NCI-H345 treated with DMSO at 0.1 percent for 48 hours (cell line): Measurements from ENCODE around the gene TRDN.
"Not testable (repeated sequence)": the region's sequence is repeated elsewhere in the genome, so short reads cannot be mapped to it uniquely, and the experiment has no call there.

ENCODE experiments used
- DNase-seq: peaks from one replicate; lab custom pipeline; 2025; ENCODE audit not compliant: unreplicated experiment; lab: John Stamatoyannopoulos, UW

The TRDN gene

GRCh38 chr6:123515715-123516114 is 121.0 kb downstream of the TRDN start:
- no peak for DNase-seq

- DNase-seq, result no peak
Measured at GRCh38 chr6:123509112-123509511, 127.6 kb downstream of the TRDN start.

GRCh38 chr6:123508290-123508689 is 128.5 kb downstream of the TRDN start:
- no peak for DNase-seq

GRCh38 chr6:123507582-123507981 is 129.2 kb downstream of the TRDN start:
- no peak for DNase-seq

GRCh38 chr6:123503619-123504018 is 133.1 kb downstream of the TRDN start:
- DNase-seq, result no peak

- DNase-seq, result no peak
Measured at GRCh38 chr6:123497025-123497424, 139.7 kb downstream of the TRDN start.

- DNase-seq, result no peak
Measured at GRCh38 chr6:123489589-123489988, 147.2 kb downstream of the TRDN start.

- no peak for DNase-seq
Measured at GRCh38 chr6:123480986-123481385, 155.8 kb downstream of the TRDN start.

GRCh38 chr6:123472025-123472702 is 164.6 kb downstream of the TRDN start:
- not testable (repeated sequence) for DNase-seq

GRCh38 chr6:123467392-123467791 is 169.4 kb downstream of the TRDN start:
- no peak for DNase-seq

GRCh38 chr6:123462152-123462551 is 174.6 kb downstream of the TRDN start:
- no peak for DNase-seq

- no peak for DNase-seq
Measured at GRCh38 chr6:123458218-123458617, 178.5 kb downstream of the TRDN start.

- no peak for DNase-seq
Measured at GRCh38 chr6:123456836-123457235, 179.9 kb downstream of the TRDN start.

- no peak for DNase-seq
Measured at GRCh38 chr6:123454448-123454847, 182.3 kb downstream of the TRDN start.

GRCh38 chr6:123453071-123453470 is 183.7 kb downstream of the TRDN start:
- not testable (repeated sequence) for DNase-seq

GRCh38 chr6:123448306-123448884 is 188.4 kb downstream of the TRDN start:
- no peak for DNase-seq

GRCh38 chr6:123447315-123447937 is 189.3 kb downstream of the TRDN start:
- DNase-seq, result no peak

GRCh38 chr6:123439371-123439770 is 197.4 kb downstream of the TRDN start:
- DNase-seq, result no peak

- no peak for DNase-seq
Measured at GRCh38 chr6:123434186-123434585, 202.6 kb downstream of the TRDN start.

GRCh38 chr6:123430970-123431369 is 205.8 kb downstream of the TRDN start:
- no peak for DNase-seq

- DNase-seq, result no peak
Measured at GRCh38 chr6:123427008-123427407, 209.7 kb downstream of the TRDN start.

- DNase-seq, result no peak
Measured at GRCh38 chr6:123423130-123423529, 213.6 kb downstream of the TRDN start.
